Globus pallidus (tissue), 1 donor: ENCODE data around the gene CLK3.
A peak's percentile ranks its signal among the peaks of the same experiment; 100 is the strongest.
"Not testable (repeated sequence)": the region's sequence is repeated elsewhere in the genome, so short reads cannot be mapped to it uniquely, and the experiment has no call there.

ENCODE experiments used
- DNase-seq: peaks from one replicate; pipeline ENCODE4 v3.0.0-alpha.2; 2015; ENCODE audit warnings: low spot score

The CLK3 gene

DNA sequence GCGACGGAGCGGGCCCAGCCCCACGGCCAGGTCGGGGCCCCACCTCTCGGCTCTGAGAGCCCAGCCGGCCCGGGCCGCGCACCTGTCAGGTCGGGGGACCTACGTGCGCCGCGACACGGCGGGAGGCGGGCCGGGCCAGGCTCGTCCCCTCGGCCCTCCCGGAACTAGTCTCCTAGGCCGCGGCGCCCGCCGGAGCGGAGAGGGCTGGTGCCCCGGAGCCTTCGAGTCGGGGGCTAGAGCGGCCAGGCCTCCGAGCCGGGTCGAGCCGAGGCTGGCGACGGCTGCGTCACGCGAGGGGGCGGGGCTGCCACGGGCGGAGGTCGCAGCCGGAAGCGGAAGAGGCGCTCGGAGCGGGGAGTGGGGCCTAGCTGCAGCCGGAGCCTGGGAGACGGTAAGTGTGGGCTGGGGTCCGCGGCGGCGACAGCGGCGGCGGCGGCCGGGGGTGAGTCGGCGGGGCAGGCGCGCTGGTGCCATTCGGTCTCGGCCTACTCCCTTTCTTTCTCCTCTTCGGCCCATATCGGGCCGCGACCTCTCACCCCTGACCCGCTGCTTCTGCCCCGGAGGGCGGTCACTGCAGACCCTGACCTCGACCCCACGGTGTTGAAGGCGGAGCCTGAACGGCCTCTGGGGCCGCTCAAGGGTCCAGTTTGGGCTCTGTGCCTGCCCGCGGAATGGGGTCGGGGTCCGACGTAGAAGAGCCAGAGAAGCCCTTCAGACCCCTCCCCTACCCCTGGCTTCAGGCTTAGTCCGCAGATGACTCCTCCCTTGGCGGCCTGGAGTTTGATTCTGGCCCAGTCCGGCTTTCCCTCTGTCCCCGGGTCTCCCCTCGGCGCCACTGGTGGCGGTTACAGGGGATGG lies at the start of gene CLK3:
Gene CLK3 (plus strand): TSS at position 329 of the 858 bp plus-strand sequence. CDS start 3,361 bp downstream, outside the sequence.
- DNase-seq: peak; percentile 94

DNA sequence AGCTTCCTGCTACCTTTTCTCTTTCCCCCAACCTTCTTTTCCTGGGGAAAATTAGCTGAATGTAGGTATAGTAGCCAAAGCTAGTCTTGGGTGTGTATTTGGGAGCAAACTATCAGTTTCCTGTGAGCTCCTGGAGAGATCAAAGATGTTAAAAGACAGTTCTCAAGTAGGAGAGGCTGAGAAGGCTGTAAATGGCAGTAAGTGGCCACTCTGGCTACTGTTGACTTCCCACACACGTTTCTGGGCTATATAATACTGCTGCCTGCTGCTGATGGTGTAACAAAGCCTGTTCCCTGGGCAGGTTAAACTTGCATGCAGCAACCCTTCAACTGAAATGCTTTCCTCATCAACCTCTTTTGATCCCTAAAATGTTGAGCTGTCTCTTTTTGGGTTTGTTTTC lies 47.0 kb upstream of the CLK3 start:
- no peak for DNase-seq

DNA sequence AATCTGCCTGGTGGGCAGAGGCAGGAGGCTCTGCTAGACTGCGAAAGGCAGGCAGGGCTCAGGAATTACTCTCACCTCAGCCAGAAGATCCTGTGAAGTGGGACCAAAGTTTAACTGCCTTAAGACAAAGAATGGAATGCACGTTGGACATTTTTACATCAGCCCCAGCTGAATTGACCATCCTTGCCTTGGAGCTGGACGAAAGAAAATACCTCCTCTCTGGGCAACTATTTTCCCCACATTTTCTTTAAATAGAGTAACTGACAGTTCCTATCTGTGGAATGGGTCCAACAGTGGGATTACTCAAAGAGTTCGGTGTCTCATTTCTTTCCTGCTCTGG lies 45.9 kb upstream of the CLK3 start:
- DNase-seq: no peak

DNA sequence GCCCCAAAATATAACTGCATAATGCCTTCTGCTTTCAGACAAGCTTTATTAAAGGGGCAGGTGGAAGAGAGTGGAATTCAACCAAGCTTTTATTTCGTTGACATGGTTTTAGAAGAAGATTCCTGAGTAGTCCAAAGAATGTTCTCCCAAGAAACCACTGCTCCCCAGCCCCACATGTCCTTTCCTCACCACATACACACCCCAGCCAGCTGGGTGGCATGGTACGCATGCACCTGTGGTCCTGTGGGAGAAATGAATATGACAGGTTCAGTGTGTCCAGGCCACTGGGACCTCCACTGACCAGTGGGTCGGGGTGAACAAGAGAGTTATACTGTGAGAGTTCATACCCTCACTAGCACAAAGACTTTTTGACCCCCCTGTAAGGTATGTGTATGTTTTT lies 44.4 kb upstream of the CLK3 start:
- no peak for DNase-seq

DNA sequence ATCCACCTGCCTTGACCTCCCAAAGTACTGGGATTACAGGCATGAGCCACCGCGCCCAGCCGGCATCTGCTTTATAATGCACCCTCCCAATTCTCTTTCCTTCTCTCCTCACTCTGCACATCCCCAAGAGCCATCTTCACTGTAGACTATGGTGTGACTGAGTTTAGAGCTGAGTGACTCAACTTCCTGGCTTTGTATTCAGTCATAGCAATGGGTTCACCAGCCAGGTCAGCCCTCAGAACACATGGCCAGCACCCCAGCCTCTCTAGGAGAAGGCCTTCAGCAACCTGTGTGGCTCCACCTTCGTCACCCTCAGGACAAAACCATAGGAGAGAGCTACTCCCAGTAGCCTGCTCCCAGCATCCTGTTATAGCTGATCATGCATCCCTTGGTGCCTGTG lies 41.6 kb upstream of the CLK3 start:
- no peak for DNase-seq

DNA sequence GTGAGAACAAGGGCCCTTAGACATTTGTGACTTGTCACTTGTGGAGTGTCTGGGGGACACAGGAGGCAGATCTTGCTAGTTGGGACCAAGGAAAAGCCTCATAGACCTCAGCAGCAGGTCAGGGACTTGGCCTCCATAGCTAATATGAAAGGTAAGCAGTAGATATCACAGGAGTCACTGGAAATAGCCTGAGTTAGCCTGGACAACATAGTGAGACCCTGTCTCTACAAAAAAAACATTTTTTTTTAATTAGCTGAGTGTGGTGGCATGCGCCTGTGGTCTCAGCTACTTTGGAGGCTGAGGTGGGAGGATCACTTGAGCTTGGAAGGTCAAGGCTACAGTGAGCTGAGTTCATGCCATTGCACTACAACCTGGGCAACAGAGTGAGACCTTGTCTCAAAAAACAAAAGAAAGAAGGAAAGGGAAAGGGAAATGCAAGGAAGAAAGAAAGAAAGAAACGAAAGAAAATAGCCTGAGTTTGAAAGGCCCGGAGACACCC lies 37.1 kb upstream of the CLK3 start:
- DNase-seq: no peak

DNA sequence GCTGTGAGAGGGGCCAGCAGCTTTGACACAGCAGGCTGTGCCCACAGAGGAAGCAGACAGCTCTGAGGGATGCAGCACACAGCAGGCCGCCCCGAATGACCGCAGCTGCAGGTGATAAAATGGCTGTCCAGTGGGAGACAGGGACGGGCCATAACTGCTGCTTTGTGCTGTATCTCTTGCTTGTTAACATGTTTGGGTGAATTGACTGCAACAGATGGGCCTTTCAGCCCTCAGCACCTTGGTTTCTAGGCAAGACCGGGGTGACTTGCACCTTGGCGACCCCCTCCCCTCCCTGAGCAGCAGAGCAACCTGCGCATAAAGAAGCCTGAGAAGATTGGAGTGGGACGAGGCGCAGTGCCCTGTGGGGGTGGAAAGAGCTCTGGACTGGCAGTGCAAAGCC lies 36.6 kb upstream of the CLK3 start:
- DNase-seq: no peak

DNA sequence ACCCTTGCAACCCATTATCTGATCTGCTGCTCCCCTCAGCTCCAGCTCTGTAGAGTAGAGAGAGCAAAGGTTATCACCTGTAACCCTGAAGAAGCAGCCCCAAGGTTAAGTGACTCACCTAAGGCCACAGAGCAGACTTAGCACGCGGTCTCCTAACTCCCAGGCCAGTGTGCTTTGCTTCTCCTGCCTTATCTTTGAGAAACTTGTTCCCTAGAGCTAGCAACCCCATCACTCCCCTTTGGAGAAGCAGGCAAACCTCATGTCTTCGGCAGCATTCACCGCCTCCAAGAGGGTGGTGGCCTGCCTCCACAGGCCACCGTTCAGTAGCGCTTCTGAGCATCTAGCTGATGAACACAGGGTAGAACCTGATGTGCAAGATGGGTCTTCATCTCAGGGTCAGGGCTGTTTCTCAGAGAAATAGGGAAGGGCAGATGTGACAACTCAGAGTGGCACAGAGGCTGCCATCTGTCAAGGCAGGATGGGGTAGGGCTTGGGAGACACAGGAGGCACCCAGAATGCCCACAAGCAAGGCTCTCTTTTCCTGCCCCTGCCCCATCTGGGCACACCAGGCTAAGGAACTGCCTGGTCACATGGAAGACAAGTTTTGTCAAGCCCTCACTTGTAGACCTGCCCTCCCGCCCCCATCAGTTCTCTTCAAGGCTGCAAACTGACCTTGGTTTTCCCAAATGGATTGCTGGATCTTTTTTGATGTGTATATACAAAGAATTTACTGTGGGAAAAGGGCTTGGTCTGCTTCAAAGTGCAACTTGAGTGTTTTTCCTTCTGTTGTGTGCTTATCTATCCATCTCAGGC lies 34.9 kb upstream of the CLK3 start:
- DNase-seq: no peak

DNA sequence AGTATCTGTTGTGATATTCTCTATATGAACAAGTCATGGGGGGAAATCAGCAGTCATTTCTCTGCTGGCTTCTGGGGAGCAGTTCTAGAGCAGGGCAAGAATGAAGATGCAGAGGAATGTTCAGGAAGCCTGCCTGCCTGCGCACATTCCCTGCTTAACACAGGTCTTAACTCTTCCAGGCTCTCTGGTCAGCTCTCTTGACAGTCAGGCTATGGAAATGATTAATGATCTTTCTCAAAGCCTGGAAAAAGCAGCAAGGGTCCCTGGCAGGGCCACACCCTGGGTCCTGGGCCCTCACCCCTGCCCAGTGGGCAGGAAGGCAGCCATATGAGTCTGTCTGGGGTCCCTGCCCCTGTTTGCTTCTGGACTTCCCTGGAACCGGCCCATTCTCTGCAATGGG lies 31.4 kb upstream of the CLK3 start:
- DNase-seq: no peak

DNA sequence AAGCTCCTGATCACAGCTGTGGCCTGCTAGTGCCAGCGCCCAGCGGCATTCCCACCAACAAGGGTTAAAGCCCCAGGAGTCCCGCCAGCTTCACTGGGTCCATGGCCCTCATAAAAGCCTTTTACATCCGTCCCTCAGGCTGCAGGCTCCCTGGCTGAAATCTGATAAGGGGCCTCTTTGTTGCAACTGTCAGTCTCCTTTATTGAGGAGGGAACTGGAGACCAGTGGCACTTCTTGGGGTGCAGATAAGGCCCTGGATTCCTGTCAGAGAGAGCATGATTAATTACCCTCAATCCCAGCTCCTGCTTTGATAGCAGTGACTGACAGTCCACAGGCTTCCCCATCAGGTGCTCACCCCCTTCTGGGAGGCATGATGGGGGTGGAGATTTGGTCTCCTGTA lies 30.9 kb upstream of the CLK3 start:
- peak; percentile 81 for DNase-seq

DNA sequence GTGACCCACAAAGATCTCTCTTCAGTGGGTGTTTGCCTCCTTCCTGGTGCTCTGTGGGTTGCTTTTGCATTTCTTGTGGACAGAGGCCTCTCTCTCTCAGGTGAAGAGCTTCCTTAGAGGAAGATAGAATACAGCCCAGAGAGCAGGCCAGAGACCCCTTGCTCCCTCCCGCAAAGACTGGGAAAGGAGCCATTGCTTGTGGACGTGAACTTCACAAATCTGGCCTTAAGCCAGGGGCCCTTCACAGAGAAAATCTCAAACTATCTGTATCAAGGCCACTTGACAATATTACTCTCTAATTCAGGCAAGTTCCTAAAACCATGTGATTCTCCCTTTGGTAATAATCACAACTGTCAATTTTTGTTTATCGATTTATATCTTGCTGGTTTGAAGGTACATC lies 30.4 kb upstream of the CLK3 start:
- DNase-seq: no peak

DNA sequence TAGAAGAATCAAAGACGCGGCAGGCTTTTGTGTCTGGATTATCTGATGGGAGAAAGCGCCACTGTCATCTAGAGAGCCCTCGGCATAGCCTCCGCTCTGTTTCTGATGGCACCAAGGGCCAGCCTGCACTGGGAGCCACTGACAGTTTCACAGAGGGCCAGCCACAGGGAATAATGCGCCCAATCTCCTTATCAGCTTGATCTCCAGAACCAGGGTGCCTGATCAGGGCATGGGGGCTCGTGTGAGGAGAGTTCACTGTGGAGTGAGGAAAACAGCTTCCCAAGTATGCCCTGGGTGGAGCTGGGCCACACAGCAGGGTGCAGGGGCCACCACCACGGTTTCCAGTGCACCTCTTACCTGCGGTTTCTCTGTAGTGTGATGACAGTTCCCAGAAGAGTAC lies 29.8 kb upstream of the CLK3 start:
- DNase-seq: no peak

DNA sequence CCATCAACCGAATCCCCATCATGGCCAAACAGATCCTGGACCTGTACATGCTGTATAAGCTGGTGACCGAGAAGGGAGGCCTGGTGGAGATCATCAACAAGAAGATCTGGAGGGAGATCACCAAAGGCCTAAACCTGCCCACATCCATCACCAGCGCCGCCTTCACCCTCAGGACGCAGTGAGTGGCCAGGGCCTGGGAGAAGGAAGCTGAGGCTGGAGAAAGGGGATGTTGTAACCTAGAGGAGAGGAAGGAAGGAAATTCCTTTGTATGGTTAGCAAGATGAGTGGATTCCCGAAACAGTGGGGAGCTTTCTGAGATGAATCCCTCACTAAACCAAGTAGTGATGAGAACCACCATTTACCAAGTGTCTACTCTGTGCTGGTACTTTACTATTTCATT lies 25.8 kb upstream of the CLK3 start:
- DNase-seq: no peak

DNA sequence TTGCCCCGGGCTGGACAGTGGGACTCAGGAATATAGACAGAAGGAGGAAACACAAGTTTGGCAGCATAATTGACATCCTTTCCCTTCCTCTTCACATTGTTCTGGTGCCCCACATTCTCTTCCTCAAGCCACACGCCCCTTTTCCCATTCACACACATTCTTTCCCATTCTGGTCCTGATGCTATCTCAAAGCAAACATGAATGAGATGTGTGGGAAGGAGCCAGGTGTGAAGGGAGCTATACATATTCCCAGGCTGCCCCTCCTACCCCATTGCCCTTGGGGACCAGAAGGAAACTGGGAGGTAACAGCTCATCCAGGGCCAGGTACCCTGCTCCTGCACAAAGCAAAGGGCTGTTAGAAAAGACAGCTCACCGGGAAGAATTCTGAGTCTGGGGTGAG lies 23.4 kb upstream of the CLK3 start:
- no peak for DNase-seq

DNA sequence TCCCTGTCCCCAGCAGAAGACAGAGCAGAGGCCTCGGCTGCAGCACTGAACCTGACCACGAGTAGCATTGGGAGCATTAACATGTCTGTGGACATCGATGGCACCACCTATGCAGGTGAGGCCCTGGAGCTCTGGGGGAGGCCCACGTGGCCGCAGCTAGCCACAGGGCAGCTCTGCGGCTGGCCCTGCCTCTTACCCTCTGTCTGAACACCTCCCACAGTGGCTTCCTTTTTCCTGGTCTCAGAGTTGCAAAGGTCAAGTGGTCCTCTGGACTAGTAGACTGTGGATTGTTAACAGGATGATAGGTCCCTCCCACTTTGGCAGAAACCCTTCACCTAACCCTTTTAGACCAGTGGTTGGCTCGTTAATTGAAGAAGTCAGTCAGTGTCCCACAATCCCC lies 22.5 kb upstream of the CLK3 start:
- no peak for DNase-seq

DNA sequence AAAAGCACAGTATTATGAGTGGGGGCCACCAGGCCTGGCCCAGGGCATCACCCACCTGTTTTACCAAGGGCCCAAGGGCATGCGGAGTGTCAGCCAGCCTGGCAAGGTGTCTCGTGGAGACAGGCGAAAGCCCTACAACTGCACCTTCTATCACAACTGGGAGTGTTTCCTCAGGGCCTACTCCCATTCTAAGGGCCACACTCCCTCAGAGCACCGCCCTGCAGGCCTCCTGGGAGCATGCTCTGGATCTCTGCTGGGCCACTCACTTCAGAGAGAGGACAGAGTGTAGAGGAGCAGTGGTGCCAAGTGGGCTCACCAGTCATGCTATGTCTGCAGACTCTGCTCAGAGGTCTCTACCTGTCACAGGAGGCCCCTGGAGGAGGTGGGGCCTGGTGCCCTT lies 21.2 kb upstream of the CLK3 start:
- DNase-seq: no peak

DNA sequence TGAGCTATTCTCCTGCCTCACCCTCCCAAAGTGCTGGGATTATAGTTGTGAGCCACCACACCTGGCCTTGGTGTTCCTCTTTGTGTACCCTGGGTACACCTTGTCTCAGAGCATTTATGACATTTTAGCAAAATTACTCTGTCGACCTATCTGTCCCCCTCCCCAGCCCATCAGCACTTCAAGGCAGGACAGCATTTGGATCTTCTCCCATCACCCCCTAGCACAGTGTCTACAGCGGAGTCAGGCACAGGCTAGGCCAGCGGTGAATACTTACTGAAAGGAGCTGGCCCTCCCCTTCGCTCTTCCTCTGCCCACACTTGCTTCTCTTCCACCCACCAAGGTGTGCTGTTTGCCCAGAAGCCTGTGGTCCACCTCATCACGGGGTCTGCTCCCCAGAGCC lies 20.4 kb upstream of the CLK3 start:
- no peak for DNase-seq

DNA sequence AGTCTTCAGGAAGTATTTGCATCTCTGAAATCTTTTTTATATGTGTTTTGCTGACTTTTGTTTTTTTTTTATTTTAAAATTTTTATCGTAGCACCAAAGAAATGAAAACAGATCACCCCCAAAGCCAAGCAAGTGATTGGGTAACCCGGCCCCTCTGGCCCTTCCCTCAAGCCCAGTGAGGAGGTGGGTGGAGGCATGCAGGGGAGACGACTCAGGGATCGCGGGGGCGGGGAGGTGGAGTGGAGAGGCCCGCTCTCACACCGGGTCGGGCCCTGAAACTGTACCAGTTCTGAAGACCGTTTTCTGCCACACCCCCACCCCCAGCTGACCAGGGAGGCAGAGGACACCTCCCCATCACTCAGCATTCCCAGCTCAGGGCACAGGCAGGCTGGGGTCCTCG lies 18.9 kb upstream of the CLK3 start:
- DNase-seq: not testable (repeated sequence)

DNA sequence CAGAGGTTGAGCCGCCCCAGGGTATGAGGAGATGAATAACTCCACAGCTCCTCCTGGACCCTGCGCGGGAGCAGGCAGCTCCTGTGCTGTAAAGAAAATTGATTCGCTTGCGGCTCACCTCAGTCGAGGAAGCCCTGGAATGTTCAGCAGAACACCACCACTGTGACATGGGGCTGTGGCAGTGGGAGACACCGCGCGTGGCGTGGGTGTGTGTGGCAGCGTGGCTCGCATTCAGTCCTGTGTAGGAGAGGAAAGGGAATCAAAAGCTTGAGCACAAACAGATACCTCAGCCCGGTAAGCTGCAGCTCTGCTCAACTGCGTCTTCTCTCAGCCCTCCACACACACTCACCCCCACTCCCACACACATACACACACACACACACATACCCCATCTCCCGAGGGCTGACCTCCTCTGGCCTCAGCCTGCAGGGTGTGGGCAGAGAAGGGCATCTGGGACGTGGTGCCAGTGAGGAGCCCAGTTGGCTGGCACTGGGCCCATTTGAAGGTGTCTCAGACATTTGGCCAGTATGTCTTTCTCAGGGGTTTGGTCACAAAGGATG lies 18.4 kb upstream of the CLK3 start:
- DNase-seq: not testable (repeated sequence)

DNA sequence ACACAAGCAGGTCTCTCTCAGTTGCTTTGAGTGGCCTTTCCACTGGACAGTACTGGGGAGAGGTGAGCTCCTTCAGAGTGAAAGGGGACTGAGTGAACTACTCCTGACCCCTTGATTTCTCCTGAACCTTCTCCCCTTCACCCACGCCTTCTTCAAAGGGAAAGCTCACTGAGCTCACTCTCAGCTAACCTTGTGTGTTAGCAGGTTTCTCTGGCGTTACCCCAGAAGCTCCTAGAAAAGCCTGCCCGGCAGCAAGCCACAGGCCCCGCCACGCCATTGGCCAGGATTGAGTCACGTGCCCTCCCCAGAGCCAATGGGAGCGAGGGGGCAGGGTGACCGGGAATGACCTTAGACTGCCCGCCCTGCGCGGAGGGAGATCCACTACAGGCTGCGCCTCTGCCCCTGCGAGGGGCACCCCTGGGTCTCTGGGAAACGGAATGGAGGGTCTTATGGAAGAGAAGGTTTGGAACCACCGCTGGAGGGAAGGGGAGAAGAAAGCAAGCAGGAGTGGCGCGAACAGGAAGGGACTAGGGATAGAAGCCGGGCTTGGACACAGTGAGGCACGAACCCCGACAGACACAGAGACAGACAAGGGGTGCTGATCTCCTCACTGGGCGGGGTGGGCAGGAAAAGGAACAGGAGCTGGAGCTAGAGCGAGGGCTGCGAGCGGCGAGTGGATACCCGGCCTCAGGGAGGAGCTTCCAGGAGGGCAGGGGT lies 17.4 kb upstream of the CLK3 start:
- DNase-seq: peak; percentile 94

DNA sequence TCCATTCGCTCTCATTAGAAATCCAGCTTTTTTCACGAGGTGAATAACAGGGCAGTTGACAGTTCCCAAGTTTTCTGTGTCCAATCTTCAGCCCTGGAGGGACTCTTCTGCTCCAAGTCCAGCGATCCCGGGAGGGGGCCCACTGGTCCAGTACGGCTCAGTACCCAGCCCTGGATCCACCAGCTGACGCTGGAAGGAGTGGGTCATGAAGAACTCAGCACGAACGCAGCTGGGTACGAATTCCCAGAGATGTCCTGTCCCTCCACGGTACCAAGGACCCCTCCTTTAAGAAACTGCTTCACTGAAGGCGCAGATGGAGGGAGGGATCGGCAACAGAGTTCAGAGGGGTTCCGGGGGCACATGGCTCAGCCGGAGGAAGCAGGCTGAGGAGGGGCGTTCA lies 16.5 kb upstream of the CLK3 start:
- no peak for DNase-seq

DNA sequence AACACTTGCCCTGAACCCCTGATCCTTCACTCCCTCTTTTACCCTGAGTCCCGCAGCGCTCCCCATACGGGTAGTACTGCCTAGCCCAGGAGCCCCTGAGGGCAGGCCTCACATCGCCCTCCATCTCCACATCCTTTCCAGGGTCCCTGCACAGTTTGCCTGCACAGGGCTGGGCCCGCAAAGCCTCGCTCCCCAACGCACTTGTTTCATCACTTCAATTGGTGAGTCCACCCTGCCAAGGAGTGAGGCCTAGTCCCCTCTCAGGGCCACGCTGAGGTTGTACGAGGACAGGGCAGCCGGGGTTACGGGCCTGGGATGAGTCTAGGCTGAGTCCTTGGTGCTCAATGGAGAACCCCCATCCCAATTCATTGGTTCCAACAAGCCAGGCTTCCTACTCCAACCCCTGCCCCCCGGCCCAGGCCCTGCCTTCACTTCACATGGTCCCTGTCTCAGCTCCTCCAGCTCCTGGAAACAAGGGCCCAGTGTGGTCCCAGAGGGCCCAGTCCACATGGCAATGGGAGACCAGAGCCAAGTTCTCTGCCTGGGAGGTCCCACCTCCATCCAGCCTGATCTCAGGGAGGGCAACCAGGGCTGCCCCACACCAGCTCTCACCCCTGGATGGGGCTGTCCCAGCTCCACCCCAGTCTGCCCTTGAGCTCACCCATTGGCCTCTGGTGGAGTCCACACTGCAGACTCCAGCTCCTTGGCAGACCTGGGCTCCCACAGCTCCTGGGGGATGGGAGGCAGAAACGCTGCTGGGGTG lies 12.4 kb upstream of the CLK3 start:
- DNase-seq: no peak
